GM12873 (cell line): ENCODE measurements around the gene TMPRSS2.

Source experiments
- TF ChIP-seq, protein P1 (sequence below): IDR thresholded peaks from 2 replicates; pipeline ENCODE4 v1.5.1; 2012; ENCODE audit warnings: low read depth, mild to moderate bottlenecking, moderate library complexity, low read length, control low read depth; ENCODE audit not compliant: insufficient read depth; ENCODE audit errors: missing control alignments

TMPRSS2 gene

DNA sequence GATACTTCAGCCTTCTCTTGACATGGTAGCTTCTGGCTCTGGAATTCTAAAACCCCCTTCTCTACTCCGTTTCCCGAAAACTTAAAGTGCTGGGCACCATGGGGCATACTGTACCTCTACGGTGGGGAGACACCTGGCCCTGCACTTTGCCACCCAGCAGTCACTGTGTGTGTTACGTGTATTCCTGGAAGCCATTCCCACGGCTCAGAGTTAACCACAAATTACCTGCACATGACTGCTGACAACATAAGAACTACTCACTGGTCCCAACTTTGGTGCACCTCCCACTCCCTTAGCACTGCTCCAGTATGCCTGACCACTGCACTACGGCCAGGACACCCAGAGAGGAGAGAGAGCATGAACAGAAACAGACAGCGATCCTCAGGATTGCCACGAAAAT, 29.4 kb upstream of the TMPRSS2 start:
- TF ChIP-seq, protein P1, sequence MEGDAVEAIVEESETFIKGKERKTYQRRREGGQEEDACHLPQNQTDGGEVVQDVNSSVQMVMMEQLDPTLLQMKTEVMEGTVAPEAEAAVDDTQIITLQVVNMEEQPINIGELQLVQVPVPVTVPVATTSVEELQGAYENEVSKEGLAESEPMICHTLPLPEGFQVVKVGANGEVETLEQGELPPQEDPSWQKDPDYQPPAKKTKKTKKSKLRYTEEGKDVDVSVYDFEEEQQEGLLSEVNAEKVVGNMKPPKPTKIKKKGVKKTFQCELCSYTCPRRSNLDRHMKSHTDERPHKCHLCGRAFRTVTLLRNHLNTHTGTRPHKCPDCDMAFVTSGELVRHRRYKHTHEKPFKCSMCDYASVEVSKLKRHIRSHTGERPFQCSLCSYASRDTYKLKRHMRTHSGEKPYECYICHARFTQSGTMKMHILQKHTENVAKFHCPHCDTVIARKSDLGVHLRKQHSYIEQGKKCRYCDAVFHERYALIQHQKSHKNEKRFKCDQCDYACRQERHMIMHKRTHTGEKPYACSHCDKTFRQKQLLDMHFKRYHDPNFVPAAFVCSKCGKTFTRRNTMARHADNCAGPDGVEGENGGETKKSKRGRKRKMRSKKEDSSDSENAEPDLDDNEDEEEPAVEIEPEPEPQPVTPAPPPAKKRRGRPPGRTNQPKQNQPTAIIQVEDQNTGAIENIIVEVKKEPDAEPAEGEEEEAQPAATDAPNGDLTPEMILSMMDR = no peak

DNA sequence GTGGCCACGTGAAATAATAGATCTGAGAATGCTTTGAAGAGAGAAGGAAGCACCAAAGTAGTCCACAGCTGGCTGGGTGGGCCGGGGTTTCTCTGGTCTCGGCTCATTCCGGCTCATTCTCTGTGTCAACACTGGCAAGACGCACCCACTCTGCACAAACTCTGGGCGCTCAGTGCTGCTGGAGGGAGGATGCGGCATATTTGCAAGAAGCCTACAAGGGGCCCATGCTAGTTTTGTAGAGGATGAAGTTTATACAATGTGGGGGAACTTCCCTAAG, 28.8 kb upstream of the TMPRSS2 start:
- TF ChIP-seq, protein P1 = no peak

DNA sequence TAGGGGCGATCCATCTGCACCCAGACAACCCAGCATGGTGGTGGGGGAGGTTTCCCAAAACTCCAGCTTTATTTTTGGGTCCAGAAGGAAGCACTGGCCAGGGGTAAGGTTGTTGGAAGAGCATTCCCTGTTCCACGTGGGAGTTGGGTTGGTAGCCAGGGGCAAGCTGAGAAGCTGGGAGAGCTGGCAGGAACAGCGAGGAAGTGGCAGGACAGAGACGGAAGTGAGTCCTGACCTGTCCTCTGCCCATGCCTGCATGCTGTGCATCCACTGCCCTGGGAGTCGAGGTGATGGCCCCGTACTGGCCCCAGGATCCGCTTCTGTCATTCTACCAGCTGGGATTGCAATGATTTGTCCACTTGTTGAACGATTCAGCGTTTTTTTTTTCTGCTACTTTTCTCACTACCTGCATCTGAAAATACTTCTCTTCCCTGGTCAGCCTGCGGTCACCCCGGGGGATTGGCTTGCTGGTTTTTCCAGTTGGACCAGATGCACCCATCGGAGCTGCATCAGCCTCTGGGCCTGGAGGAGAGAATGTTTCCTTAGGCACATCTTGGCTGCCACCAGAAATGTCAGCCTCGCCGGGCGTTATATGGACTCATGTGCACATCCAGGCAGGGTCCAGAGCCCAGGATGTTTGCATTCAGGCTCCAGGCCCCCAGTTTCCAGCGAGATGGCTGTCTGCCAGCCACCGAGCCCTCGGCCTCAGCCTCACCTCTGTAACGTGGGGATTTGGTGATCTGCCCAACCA, 28.3 kb upstream of the TMPRSS2 start:
- TF ChIP-seq, protein P1 = no peak

DNA sequence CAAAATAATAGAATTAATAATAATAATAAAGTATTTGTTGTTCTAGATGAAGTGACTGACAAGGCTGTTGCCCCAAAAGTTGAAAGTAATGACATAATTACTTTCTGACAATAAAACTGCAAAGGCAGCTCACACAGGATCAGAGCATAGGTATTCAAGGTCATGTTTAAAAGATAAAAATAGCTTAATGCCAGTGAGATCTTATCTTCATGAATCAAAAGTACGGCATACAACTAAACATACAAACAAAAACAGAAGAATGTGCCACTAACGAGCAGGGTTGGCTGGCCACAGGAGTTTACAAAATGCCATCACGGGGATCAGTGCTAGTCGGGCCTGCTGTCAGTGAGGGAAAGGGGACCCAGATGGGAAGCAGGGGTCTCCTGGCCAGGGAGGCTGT, 22.4 kb upstream of the TMPRSS2 start:
- TF ChIP-seq, protein P1 = no peak

GRCh38 chr21:41529769-41530168, 21.8 kb upstream of the TMPRSS2 start:
- TF ChIP-seq, protein P1 = no peak

DNA sequence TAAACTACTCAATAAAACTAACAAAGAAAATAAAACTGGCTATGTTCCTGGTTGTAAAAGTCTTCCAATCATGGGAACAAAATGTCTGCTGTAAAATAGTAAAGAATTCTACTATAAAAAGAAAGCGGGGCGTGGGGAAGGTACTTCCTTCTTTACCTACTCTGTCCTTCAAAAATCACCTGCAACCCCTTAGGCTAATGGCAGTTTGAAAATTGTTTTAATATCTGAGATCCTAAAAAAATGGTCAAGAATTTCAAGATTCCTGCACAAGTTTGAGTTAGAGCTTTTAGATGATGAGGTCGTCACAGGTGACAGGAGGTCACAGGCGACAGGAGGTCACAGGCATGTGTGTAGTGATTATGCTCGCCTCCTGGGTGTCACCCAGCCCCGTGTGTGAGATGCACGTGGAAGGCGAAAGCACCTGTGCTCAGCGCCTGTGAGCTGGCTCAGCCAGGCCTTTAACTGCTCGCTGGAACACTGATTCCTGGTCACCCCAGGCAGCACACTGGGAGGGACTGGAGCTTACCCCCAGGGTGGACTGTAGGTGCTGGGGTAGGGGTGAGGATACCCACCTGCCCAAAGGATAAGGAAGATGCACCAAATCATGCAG, 18.6 kb upstream of the TMPRSS2 start:
- TF ChIP-seq, protein P1 = no peak

GRCh38 chr21:41523175-41523574, 15.2 kb upstream of the TMPRSS2 start:
- TF ChIP-seq, protein P1 = no peak
